Left lung (tissue), 10 donors: ENCODE results near the gene PAM. TPM values are rescaled to one million over a fixed set of nuclear protein-coding genes. Genes with fewer than 3 reads are reported as not detected.
A peak's percentile ranks its signal among the peaks of the same experiment; 100 is the strongest.

Experiments used
- ATAC-seq: fragments of 200-7000 bp; cut with Tn5 transposase; one replicate; pipeline ENCODE4 v1.9.1; 2020; ENCODE audit warnings: moderate library complexity
- DNase-seq, 4 donors: peaks; one replicate each; pipeline ENCODE4 v3.0.0-alpha.2; 2013 to 2020
- H3K27ac ChIP-seq, 2 donors: fragments of 200-600 bp; sonication (generic) in 1 of 2; one replicate each; pipeline versions ENCODE4 v1.5.0 to v1.8.0; 2020 to 2021
- H3K27me3 ChIP-seq, 2 donors: fragments of 200-600 bp; sonication (generic) in 1 of 2; one replicate each; pipeline versions ENCODE4 v1.5.0 to v1.8.0; 2020 to 2021
- H3K36me3 ChIP-seq, 2 donors: fragments of 200-600 bp; sonication (generic) in 1 of 2; one replicate each; pipeline versions ENCODE4 v1.5.0 to v1.8.0; 2020 to 2021
- H3K4me1 ChIP-seq, 2 donors: fragments of 200-600 bp; one replicate each; pipeline ENCODE4 v1.8.0; 2021
- H3K4me3 ChIP-seq, 2 donors: fragments of 200-600 bp; sonication (generic) in 1 of 2; one replicate each; pipeline versions ENCODE4 v1.5.0 to v1.8.0; 2020 to 2021; ENCODE audit warnings: mild to moderate bottlenecking in 1 of 2
- H3K9me3 ChIP-seq, 2 donors: fragments of 200-600 bp; sonication (generic) in 1 of 2; one replicate each; pipeline versions ENCODE4 v1.5.0 to v1.8.0; 2020 to 2021
- CTCF ChIP-seq, 2 donors: fragments of 200-600 bp; sonication (generic) in 1 of 2; IDR thresholded peaks; one replicate each; pipeline versions ENCODE4 v1.5.0 to v1.8.0; 2021; ENCODE audit warnings: antibody characterized with exemption in 2 of 2
- intact Hi-C, 2 donors: fragments of 100-400 bp; cut with DNase I; formaldehyde crosslinking; loops; one replicate each; pipeline versions ENCODE4 v1.11.2 to v1.14.2; 2022
- polyA plus RNA-seq, 6 donors: library from polyadenylated mRNA; unstranded; fragments of 120-200 nt; gene quantifications; one replicate each; pipeline ENCODE4 v1.2.1, GENCODE V29; 2013; ENCODE audit not compliant: insufficient read length in 6 of 6
- total RNA-seq, 2 donors: library from RNA; stranded (reverse); fragmentation: NEBNext Ultra II Directional; extraction: Animal tissue kit (Norgen Biotek cat#: 25700); gene quantifications; one replicate each; pipeline ENCODE4 v1.2.1, GENCODE V29; 2021
- donor health status: DM: no; HTN: yes; CAD: no.
- donor health status: DM: no; HTN: no; CAD: no.

The PAM gene
- total and polyA plus RNA-seq, 8 donors, result 93.3 to 427 (median 145) TPM

DNA sequence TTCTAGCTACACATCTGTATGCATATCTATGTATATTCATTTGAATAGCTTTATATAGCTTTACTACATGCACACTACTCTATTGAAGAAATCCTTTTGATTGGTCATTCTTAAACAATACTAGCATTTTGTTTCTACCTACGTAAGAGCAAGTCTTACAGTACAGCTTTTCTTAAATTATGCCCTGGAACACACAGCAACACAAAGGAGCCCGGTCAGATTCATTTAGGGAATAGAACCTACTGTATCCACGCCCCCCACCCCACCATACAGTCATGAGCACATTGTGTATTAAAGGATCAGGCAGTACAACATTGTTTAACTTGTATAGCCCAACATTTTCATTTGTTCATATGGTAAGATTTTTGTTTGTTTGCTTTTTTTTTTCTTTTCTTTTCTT, 202.0 kb downstream of the PAM start:
- no peak for DNase-seq
- H3K27me3 ChIP-seq, result no peaks in the 10 kb centered on the region
- no peak for TF ChIP-seq CTCF (IDR thresholded peaks at IDR 0.05)
- no peaks in the 10 kb centered on the region for H3K9me3 ChIP-seq
- H3K4me1 ChIP-seq, result peaks cover 0 to 6% of the 10 kb centered on the region in 2 donors
- H3K4me3 ChIP-seq, result no peak overlapping the region
- intact Hi-C loops, result no loop called here
- no peak overlapping the region for H3K27ac ChIP-seq
- H3K36me3 ChIP-seq, result peaks cover 0 to 3% of the 10 kb centered on the region in 2 donors
- ATAC-seq, result no peak

DNA sequence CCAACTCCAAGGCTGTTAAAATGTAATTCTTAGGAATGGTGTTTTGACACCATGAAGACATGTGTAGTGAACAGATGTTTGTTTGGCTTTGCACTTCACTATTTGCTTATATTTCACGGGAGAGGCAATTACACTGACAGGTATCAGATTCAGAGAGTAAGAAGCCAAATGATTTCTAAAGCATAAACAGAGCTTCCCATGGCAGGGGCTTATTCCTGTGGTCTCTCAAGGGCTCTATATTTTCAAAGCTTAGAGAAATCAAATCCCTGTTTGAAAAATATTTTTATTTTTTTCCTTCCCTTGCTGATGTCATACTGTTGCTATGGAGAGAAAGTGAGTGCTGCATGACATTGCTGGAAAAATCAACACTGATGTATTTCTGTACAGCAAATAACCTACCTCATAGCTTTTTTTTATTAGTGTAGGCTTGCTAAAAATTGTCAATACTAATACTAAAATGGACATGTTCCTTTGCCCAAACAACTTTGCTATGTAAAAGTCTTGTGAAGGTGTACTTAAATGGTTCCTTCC, 203.4 kb downstream of the PAM start:
- intact Hi-C loops, result no loop called here

DNA sequence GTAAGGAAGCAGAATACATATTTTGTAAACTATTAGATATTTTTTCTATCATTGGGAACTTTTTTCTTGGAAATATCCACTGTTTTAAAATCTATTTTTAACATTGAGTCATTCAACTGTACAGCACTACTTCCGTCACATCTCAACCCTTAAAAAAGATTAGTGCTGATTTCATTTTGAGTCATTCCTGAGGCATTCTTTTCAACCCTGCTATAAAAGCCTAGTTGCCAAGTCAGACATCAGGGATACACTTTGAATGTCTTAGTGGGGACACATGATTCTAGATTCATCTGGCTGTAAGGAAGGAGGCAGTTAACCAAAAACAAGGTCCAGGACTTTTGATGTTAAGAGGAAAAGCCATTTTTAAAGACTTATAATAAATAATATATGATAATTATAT, 203.9 kb downstream of the PAM start:
- peak; percentile 89 for ATAC-seq
- Histone ChIP-seq H3K4me3 (no peak overlapping the region), H3K27me3 (no peaks in the 10 kb centered on the region), H3K9me3 (no peaks in the 10 kb centered on the region), H3K27ac (peak overlapping the region in 1 of 2 donors; percentile 65), H3K4me1 (peaks cover 0 to 6% of the 10 kb centered on the region in 2 donors), H3K36me3 (no peaks in the 10 kb centered on the region)
- TF ChIP-seq CTCF (IDR thresholded peaks at IDR 0.05), result no peak
- no peak for DNase-seq
- intact Hi-C loops, result no loop called here

More for the DNA sequence above, 203.4 kb downstream of the PAM start:
- peak; percentile 83 for ATAC-seq
- peaks cover 0 to 6% of the 10 kb centered on the region in 2 donors for H3K4me1 ChIP-seq
- no peak overlapping the region for H3K4me3 ChIP-seq
- H3K27ac ChIP-seq, result peak overlapping the region in 1 of 2 donors; percentile 65
- no peaks in the 10 kb centered on the region for H3K9me3 ChIP-seq
- no peaks in the 10 kb centered on the region for H3K27me3 ChIP-seq
- TF ChIP-seq CTCF (IDR thresholded peaks at IDR 0.05), result no peak
- H3K36me3 ChIP-seq, result no peaks in the 10 kb centered on the region
- peak in 1 of 4 donors; percentile 31 for DNase-seq

GRCh38 chr5:102961671-102962070, 206.6 kb downstream of the PAM start:
- intact Hi-C loops, result loop anchor here in 1 of 2 donors (10.0 kb wide), 1 partner anchor 177 kb away; no protein-coding TSS in a partner anchor
- Histone ChIP-seq H3K27me3 (no peaks in the 10 kb centered on the region), H3K4me3 (no peak overlapping the region), H3K4me1 (peaks cover 0 to 6% of the 10 kb centered on the region in 2 donors), H3K9me3 (no peaks in the 10 kb centered on the region), H3K27ac (no peak overlapping the region), H3K36me3 (no peaks in the 10 kb centered on the region)
- no peak for TF ChIP-seq CTCF (IDR thresholded peaks at IDR 0.05)
- ATAC-seq, result no peak
- peak in 1 of 4 donors; percentile 16 for DNase-seq

GRCh38 chr5:102965653-102966052, 210.5 kb downstream of the PAM start:
- intact Hi-C loops, result loop anchor here in 1 of 2 donors (10.0 kb wide), 1 partner anchor 181 kb away; no protein-coding TSS in a partner anchor
- Histone ChIP-seq H3K27ac (no peak overlapping the region), H3K36me3 (peaks cover 0 to 4% of the 10 kb centered on the region in 2 donors), H3K4me3 (no peak overlapping the region), H3K9me3 (no peaks in the 10 kb centered on the region), H3K4me1 (no peaks in the 10 kb centered on the region), H3K27me3 (no peaks in the 10 kb centered on the region)
- TF ChIP-seq CTCF (IDR thresholded peaks at IDR 0.05), result no peak
- ATAC-seq (no peak), DNase-seq (no peak)
